ENCODE results near the gene WRNIP1.

Gene WRNIP1

GRCh38 chr6:2823104-2823850 is 58.1 kb downstream of the WRNIP1 start:
- no peaks in the 10 kb centered on the region for H3K9me2 ChIP-seq (replicated peaks; ENCODE audit: insufficient read depth, low read length)
- H2AFZ ChIP-seq (ENCODE audit: low read depth, low read length, severe bottlenecking), result no peak overlapping the region
- no peak overlapping the region for H3K27ac ChIP-seq (ENCODE audit: low read depth, low read length)
- H3K9ac ChIP-seq (ENCODE audit: low read length), result no peak overlapping the region
- H3K4me3 ChIP-seq (ENCODE audit: insufficient read depth, low read length, poor library complexity, severe bottlenecking), result no peak overlapping the region
- peaks cover 6% of the 10 kb centered on the region; the same call in 1 of the 2 replicates for H3F3A ChIP-seq (ENCODE audit: insufficient read depth)
- H3K9me3 ChIP-seq (ENCODE audit: insufficient read depth, low read length), result no peaks in the 10 kb centered on the region
- H4K20me1 ChIP-seq (ENCODE audit: low read depth, low read length), result no peaks in the 10 kb centered on the region
- TF ChIP-seq EZH2phosphoT487 (conservative IDR thresholded peaks at IDR 0.05; ENCODE audit: low read length) (no peak), CTCF (IDR thresholded peaks at IDR 0.05; ENCODE audit: insufficient read depth, low read length, poor library complexity, severe bottlenecking) (no peak)
- no peak overlapping the region for H3K4me2 ChIP-seq (ENCODE audit: low read depth, low read length, poor library complexity, severe bottlenecking)
- H3K27me3 ChIP-seq (ENCODE audit: low read length), result no peaks in the 10 kb centered on the region
- H3K79me2 ChIP-seq (ENCODE audit: insufficient read depth, low read length), result no peaks in the 10 kb centered on the region
- no peaks in the 10 kb centered on the region for H3K36me3 ChIP-seq (ENCODE audit: low read length)

GRCh38 chr6:2826131-2826530 is 60.9 kb downstream of the WRNIP1 start:
- no peak overlapping the region for H3K9ac ChIP-seq (ENCODE audit: low read length)
- H3F3A ChIP-seq (ENCODE audit: insufficient read depth), result peaks cover 16% of the 10 kb centered on the region; the same call in 1 of the 2 replicates
- no peaks in the 10 kb centered on the region for H3K36me3 ChIP-seq (ENCODE audit: low read length)
- H2AFZ ChIP-seq (ENCODE audit: low read depth, low read length, severe bottlenecking), result no peak overlapping the region
- H4K20me1 ChIP-seq (ENCODE audit: low read depth, low read length), result peaks cover 3% of the 10 kb centered on the region; the same call in 1 of the 2 replicates
- no peaks in the 10 kb centered on the region for H3K9me3 ChIP-seq (ENCODE audit: insufficient read depth, low read length)
- no peaks in the 10 kb centered on the region for H3K9me2 ChIP-seq (replicated peaks; ENCODE audit: insufficient read depth, low read length)
- no peaks in the 10 kb centered on the region for H3K27me3 ChIP-seq (ENCODE audit: low read length)
- no peak overlapping the region for H3K27ac ChIP-seq (ENCODE audit: low read depth, low read length)
- no peak overlapping the region for H3K4me2 ChIP-seq (ENCODE audit: low read depth, low read length, poor library complexity, severe bottlenecking)
- TF ChIP-seq CTCF (IDR thresholded peaks at IDR 0.05; ENCODE audit: insufficient read depth, low read length, poor library complexity, severe bottlenecking), result no peak
- no peak for TF ChIP-seq EZH2phosphoT487 (conservative IDR thresholded peaks at IDR 0.05; ENCODE audit: low read length)
- no peaks in the 10 kb centered on the region for H3K79me2 ChIP-seq (ENCODE audit: insufficient read depth, low read length)
- no peak overlapping the region for H3K4me3 ChIP-seq (ENCODE audit: insufficient read depth, low read length, poor library complexity, severe bottlenecking)

DNA sequence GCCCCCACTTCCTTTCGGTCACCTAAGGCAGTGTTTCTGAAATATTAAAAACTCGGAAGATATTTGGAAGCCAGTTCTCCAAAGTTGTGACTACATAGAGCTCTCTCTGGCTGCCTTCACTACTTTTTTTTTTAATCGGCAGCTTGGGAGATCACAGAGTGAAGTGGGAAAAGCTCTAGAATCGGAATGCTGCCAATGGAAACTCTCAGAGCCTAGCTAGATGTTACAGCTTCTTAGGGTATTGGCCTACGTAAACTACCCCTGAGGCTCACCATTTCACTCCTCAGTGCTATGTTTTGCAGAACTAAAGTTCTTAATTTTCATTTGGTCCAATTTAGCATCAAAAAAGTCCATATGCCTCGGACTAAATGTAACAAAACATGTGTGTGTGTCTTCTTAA is 61.9 kb downstream of the WRNIP1 start:
- Histone ChIP-seq H2AFZ (ENCODE audit: low read depth, low read length, severe bottlenecking) (no peak overlapping the region), H3K9ac (ENCODE audit: low read length) (no peak overlapping the region), H3K27ac (ENCODE audit: low read depth, low read length) (no peak overlapping the region), H3K36me3 (ENCODE audit: low read length) (no peaks in the 10 kb centered on the region), H3K27me3 (ENCODE audit: low read length) (no peaks in the 10 kb centered on the region), H3K9me2 (replicated peaks; ENCODE audit: insufficient read depth, low read length) (no peaks in the 10 kb centered on the region), H3K79me2 (ENCODE audit: insufficient read depth, low read length) (no peaks in the 10 kb centered on the region), H3F3A (ENCODE audit: insufficient read depth) (peaks cover 21% of the 10 kb centered on the region; the same call in 1 of the 2 replicates), H3K9me3 (ENCODE audit: insufficient read depth, low read length) (no peaks in the 10 kb centered on the region), H4K20me1 (ENCODE audit: low read depth, low read length) (peaks cover 3% of the 10 kb centered on the region; the same call in 1 of the 2 replicates), H3K4me3 (ENCODE audit: insufficient read depth, low read length, poor library complexity, severe bottlenecking) (no peak overlapping the region), H3K4me2 (ENCODE audit: low read depth, low read length, poor library complexity, severe bottlenecking) (no peak overlapping the region)
- no peak for TF ChIP-seq EZH2phosphoT487 (conservative IDR thresholded peaks at IDR 0.05; ENCODE audit: low read length)
- no peak for TF ChIP-seq CTCF (IDR thresholded peaks at IDR 0.05; ENCODE audit: insufficient read depth, low read length, poor library complexity, severe bottlenecking)
